ENCODE measurements around the gene GOT2. TPM values are rescaled to one million over a fixed set of nuclear protein-coding genes. Genes with fewer than 3 reads are reported as not detected.

GOT2 gene
- total RNA-seq, result 34.1 and 75.5 TPM in 2 replicates

GRCh38 chr16:58733671-58734458 lies at the start of gene GOT2:
Gene GOT2 (minus strand): TSS chr16:58734316. CDS start chr16:58734228, 88 bp downstream.

GRCh38 chr16:58684354-58685083 lies 49.6 kb downstream of the GOT2 start, which contains the start of gene SLC38A7:
Gene SLC38A7 (minus strand): TSS chr16:58684770. CDS start chr16:58680126, 4,644 bp downstream.

Other genes starting within 250 kb of the GOT2 start
- 11.3 and 13.7 TPM in 2 replicates for gene NDRG4, start 234.2 kb downstream of the GOT2 start, total RNA-seq
- 13.3 and 14.0 TPM in 2 replicates for gene SETD6, start 218.8 kb downstream of the GOT2 start, total RNA-seq
- gene CNOT1, start 104.5 kb downstream of the GOT2 start, total RNA-seq, result 95.9 and 163 TPM in 2 replicates
- 47.2 and 49.6 TPM in 2 replicates for gene SLC38A7, start 49.5 kb downstream of the GOT2 start, total RNA-seq

All from smooth muscle cell of the umbilical artery (primary cell).